ENCODE measurements around the gene DAPK1.

Gene DAPK1

DNA sequence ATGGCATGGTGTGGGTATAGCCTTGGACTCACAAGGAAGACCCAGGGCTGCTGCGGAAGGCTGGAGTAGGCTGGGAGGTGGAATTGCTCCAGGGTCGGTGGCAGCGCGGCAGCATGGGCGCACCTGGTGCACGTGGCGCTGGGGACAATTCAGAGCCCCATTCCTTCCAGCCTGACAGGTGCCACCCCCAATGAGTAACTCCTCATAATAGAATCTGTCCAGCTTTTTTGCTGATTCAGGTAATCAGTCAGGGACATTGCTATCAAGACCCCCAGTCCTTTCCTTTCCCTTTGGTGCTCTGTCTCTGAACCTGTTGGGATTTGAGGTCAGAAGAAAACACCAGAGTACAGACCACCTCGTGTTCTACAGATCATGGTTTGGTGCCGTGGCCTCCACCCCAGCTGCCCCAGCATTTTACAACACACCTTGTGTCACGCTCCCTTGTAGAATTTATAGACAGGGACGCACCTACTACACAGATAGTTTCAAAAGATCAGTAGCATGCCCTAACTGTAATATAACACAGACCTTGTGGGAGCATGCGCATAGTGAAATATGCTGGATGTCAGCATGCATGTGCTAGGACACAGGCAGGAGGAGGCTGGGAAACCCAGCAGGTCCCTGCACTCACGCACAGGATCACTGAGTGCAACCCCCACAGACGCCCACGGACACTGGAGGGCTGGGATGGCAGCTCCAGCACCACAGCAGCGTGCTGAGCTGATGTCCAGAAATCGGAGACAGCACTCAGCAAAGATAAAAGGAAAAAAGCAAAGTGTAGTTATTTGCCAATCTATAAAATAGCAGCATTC is 180.3 kb downstream of the DAPK1 start:
- peaks cover 33% of the 10 kb centered on the region for H3K36me3 Mint-ChIP-seq (ENCODE audit: low read depth)
- no peak overlapping the region for H3K4me3 Mint-ChIP-seq
- H3K4me1 Mint-ChIP-seq, result peaks cover 11% of the 10 kb centered on the region
- H3K27ac Mint-ChIP-seq, result no peak overlapping the region
- TF ChIP-seq, protein P1, sequence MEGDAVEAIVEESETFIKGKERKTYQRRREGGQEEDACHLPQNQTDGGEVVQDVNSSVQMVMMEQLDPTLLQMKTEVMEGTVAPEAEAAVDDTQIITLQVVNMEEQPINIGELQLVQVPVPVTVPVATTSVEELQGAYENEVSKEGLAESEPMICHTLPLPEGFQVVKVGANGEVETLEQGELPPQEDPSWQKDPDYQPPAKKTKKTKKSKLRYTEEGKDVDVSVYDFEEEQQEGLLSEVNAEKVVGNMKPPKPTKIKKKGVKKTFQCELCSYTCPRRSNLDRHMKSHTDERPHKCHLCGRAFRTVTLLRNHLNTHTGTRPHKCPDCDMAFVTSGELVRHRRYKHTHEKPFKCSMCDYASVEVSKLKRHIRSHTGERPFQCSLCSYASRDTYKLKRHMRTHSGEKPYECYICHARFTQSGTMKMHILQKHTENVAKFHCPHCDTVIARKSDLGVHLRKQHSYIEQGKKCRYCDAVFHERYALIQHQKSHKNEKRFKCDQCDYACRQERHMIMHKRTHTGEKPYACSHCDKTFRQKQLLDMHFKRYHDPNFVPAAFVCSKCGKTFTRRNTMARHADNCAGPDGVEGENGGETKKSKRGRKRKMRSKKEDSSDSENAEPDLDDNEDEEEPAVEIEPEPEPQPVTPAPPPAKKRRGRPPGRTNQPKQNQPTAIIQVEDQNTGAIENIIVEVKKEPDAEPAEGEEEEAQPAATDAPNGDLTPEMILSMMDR (IDR thresholded peaks at IDR 0.05; ENCODE audit: unreplicated experiment in 3 of 3), result no peak
- H3K9me3 Mint-ChIP-seq, result no peaks in the 10 kb centered on the region
- H3K27me3 Mint-ChIP-seq (ENCODE audit: low read depth), result no peaks in the 10 kb centered on the region

GRCh38 chr9:87678650-87679355 is 181.1 kb downstream of the DAPK1 start:
- H3K4me1 Mint-ChIP-seq, result peaks cover 11% of the 10 kb centered on the region
- TF ChIP-seq, protein P1 (IDR thresholded peaks at IDR 0.05; ENCODE audit: unreplicated experiment in 3 of 3), result peak; percentile 70 to 84 (median 80)
- H3K27ac Mint-ChIP-seq, result no peak overlapping the region
- H3K27me3 Mint-ChIP-seq (ENCODE audit: low read depth), result no peaks in the 10 kb centered on the region
- no peak overlapping the region for H3K4me3 Mint-ChIP-seq
- peaks cover 28% of the 10 kb centered on the region for H3K36me3 Mint-ChIP-seq (ENCODE audit: low read depth)
- H3K9me3 Mint-ChIP-seq, result no peaks in the 10 kb centered on the region

GRCh38 chr9:87681271-87682061 is 183.8 kb downstream of the DAPK1 start:
- peaks cover 17% of the 10 kb centered on the region for H3K4me1 Mint-ChIP-seq
- H3K36me3 Mint-ChIP-seq (ENCODE audit: low read depth), result peaks cover 28% of the 10 kb centered on the region
- no peak overlapping the region for H3K4me3 Mint-ChIP-seq
- H3K9me3 Mint-ChIP-seq, result no peaks in the 10 kb centered on the region
- TF ChIP-seq, protein P1 (IDR thresholded peaks at IDR 0.05; ENCODE audit: unreplicated experiment in 3 of 3), result no peak
- no peaks in the 10 kb centered on the region for H3K27me3 Mint-ChIP-seq (ENCODE audit: low read depth)
- H3K27ac Mint-ChIP-seq, result no peak overlapping the region

DNA sequence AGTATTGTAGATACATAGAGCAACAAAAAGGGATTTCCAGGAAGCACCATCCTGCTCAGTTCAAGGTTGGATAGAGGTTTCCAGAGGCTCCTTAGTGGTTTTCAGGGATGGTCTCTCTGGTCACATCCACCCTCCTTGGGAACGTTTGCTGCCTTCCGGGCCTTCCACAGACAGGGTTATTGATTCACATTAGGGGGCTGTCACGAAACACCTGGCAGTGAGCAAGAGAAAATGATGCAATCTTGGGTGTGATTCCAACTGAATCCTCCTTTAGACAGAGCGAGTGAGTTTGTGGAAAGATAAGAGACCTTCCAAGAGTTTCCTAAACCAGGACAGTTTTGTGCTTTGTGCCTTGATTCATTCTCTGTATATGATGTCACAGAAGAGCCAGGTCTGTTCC is 184.4 kb downstream of the DAPK1 start:
- Mint-ChIP-seq H3K4me1 (peaks cover 13% of the 10 kb centered on the region), H3K27me3 (ENCODE audit: low read depth) (no peaks in the 10 kb centered on the region), H3K27ac (peak overlapping the region in 1 of 3 experiments; percentile 17), H3K9me3 (no peaks in the 10 kb centered on the region), H3K4me3 (no peak overlapping the region), H3K36me3 (ENCODE audit: low read depth) (peaks cover 32% of the 10 kb centered on the region)
- TF ChIP-seq, protein P1 (IDR thresholded peaks at IDR 0.05; ENCODE audit: unreplicated experiment in 3 of 3), result no peak

- Mint-ChIP-seq H3K36me3 (ENCODE audit: low read depth) (peaks cover 36% of the 10 kb centered on the region), H3K4me3 (no peak overlapping the region), H3K27ac (no peak overlapping the region), H3K4me1 (peaks cover 15% of the 10 kb centered on the region), H3K9me3 (no peaks in the 10 kb centered on the region), H3K27me3 (ENCODE audit: low read depth) (no peaks in the 10 kb centered on the region)
- TF ChIP-seq, protein P1 (IDR thresholded peaks at IDR 0.05; ENCODE audit: unreplicated experiment in 3 of 3), result no peak
Observed at GRCh38 chr9:87682618-87683017, 185.0 kb downstream of the DAPK1 start.
